ENCODE measurements around the gene TTC14.

Gene TTC14

DNA sequence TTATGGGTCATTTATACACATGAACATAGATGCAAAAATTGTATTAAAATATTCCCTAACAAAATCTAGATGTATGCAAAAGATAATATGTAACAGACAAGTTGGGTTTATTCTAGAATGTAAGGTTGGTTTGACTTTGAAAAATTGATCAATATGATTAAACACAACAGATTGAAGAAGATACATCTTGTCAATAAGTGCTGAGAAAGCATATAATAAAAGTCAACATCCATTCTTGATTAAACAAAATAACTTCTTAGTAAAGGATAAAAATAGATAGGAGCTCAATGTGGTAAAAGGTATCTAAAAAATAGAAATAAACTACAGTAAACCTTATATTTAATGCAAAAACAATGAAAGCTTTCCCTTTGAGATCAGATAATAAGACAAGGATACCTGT, 39.0 kb downstream of the TTC14 start:
- DNase-seq: no peak

DNA sequence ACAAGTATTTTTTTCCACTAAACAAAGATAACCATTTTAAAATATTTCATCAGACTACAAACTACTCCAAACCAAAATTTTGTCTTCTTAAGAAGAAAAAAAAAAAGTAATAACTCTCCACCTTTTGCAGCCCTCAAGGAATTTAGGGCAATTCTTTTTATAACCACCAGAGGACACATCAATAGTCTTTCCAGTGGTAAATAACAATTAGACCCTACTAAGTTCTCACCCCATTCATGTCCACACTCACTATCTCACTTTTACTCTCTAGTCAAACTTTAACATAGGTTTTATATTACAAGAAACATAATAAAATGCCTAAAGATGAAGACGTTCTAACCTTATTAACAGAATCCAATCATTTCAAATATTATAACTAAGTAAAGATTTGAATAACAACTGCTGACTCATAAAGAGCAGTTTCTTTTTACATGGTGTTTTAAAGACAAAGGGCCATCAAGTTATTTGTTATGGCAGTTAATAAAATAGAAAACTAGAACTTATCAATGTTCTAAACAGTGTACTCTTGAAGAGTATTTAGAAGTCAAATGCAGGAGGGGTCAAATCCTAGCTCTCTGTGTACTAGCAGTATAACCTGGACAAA, 44.3 kb downstream of the TTC14 start:
- no peak for DNase-seq

DNA sequence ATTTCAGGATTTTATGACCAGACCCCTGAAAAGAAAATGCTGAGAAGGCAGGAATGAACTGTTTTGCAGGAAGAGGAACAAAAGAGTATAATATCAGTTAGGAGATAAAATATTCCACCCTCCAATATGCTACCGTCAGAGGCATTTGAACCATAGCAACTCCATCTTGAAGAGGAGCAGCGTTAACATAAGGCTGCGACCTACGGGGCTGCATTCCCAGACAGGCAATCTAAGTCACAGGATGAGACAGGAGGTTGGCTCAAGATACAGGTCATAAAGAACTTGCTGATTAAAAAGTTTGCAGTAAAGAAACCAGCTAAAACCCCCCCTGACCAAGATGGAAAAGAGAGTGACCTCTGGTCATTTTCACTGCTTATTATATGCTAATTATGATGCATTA, 54.4 kb downstream of the TTC14 start:
- DNase-seq: no peak

DNA sequence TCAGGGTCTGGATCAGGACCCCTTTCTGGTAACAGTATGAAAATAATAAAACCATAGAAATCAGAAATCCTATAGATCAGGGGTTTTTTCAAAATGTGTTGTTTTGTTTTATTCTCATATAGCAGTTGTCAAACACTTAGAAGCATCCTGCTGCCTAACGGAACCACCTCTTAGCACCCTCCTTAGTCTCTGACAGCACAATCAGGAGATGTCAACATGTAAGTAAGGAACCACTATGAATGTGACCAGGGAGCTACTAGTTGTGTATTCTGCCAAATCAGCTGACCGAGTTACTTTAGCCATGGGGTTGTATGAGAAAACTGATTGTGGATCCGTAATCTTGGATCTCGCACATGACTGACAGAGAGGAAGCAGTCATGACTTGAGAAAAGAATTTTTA, 55.1 kb downstream of the TTC14 start:
- no peak for DNase-seq
